PC-9 (cell line): ENCODE measurements around the gene ASB10.

ENCODE experiments used
- EZH2 ChIP-seq: fragments of 200-600 bp; sonication (generic); IDR thresholded peaks from 2 replicates; pipeline ENCODE4 v1.8.0; 2017; ENCODE audit warnings: antibody characterized with exemption, low read depth
- TF ChIP-seq, protein P1 (sequence below): fragments of 200-600 bp; sonication (generic); conservative IDR thresholded peaks from 2 replicates; pipeline ENCODE4 v1.6.1; 2017; ENCODE audit warnings: mixed run types, antibody characterized with exemption, mild to moderate bottlenecking, moderate library complexity

DNA sequence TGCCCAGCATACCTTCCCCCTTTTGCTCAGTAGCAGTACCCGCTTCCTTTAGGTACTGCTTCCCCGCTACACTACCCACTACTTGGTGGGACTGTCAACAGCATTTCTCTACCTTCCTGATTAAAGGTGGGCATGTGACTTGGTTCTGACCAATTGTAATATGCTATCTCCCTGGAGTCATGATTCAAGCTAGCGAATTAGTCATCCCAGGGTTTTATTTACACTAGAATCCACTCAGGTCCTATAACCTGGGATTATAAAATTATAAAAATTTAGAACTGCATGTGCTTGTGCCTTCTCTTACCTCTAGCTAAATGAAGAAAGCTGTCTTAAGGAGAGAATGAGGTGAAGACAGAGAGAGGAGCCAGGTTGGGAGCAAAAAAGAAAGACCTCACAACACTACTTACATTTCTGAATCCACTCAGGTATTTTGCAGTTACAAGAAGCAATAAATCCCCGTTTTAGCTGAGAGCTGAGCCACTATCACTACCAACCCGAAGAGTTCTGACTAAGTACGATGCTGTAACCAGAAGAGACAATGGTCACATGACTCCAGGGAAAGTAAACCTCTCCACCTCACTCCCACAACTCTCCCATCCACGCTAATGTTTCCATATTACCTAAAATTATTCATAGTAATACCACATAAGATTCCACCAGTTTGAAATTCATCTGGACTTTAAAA is 29.3 kb downstream of the ASB10 start:
- TF ChIP-seq EZH2 = no peak
- TF ChIP-seq, protein P1, sequence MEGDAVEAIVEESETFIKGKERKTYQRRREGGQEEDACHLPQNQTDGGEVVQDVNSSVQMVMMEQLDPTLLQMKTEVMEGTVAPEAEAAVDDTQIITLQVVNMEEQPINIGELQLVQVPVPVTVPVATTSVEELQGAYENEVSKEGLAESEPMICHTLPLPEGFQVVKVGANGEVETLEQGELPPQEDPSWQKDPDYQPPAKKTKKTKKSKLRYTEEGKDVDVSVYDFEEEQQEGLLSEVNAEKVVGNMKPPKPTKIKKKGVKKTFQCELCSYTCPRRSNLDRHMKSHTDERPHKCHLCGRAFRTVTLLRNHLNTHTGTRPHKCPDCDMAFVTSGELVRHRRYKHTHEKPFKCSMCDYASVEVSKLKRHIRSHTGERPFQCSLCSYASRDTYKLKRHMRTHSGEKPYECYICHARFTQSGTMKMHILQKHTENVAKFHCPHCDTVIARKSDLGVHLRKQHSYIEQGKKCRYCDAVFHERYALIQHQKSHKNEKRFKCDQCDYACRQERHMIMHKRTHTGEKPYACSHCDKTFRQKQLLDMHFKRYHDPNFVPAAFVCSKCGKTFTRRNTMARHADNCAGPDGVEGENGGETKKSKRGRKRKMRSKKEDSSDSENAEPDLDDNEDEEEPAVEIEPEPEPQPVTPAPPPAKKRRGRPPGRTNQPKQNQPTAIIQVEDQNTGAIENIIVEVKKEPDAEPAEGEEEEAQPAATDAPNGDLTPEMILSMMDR = no peak
